Measurements from ENCODE around the gene GNRH2. TPM values are rescaled to one million over a fixed set of nuclear protein-coding genes. Genes with fewer than 3 reads are reported as not detected.

GNRH2 gene
- total RNA-seq, 4 donors from 2014 or later, result 0.83 TPM; not detected in 2

Other genes with a start within 250 kb of the GNRH2 start
- 1 to 10 TPM; 1.5 to 5.1 (median 3.2) TPM for gene CPXM1, start 243.0 kb upstream of the GNRH2 start, total RNA-seq
- not detected for gene C20orf141, start 228.6 kb upstream of the GNRH2 start, total RNA-seq
- 1 to 10 TPM in 1 of 4 donors, not detected in 3; 2.8 TPM for gene TMEM239, start 227.3 kb upstream of the GNRH2 start, total RNA-seq
- 10 to 100 TPM in 3 of 4 donors, 1 to 10 TPM in 1; 8.0 to 31.1 (median 19.4) TPM for gene PCED1A, start 203.0 kb upstream of the GNRH2 start, total RNA-seq
- 10 to 100 TPM; 35.7 to 37.4 (median 36.1) TPM for gene VPS16, start 202.9 kb upstream of the GNRH2 start, total RNA-seq
- gene PTPRA, start 170.1 kb upstream of the GNRH2 start, total RNA-seq, result 10 to 100 TPM; 47.7 to 83.0 (median 73.4) TPM
- gene MRPS26, start 2.4 kb downstream of the GNRH2 start, total RNA-seq, result 10 to 100 TPM; 38.5 to 59.4 (median 53.7) TPM
- 1 to 10 TPM in 1 of 4 donors, not detected in 3; 2.0 TPM for gene OXT, start 28.0 kb downstream of the GNRH2 start, total RNA-seq
- not detected for gene AVP, start 41.1 kb downstream of the GNRH2 start, total RNA-seq
- gene FASTKD5, start 116.2 kb downstream of the GNRH2 start, total RNA-seq, result 10 to 100 TPM; 18.1 to 25.0 (median 20.6) TPM
- gene UBOX5, start 116.2 kb downstream of the GNRH2 start, total RNA-seq, result 10 to 100 TPM; 10.5 to 11.6 (median 10.7) TPM
- gene LZTS3, start 129.9 kb downstream of the GNRH2 start, total RNA-seq, result 1 to 10 TPM; 4.8 to 9.3 (median 6.7) TPM
- gene DDRGK1, start 161.1 kb downstream of the GNRH2 start, total RNA-seq, result 100 to 1,000 TPM in 1 of 4 donors, 10 to 100 TPM in 3; 50.0 to 169 (median 55.6) TPM
- 10 to 100 TPM; 40.5 to 72.4 (median 53.6) TPM for gene ITPA, start 165.9 kb downstream of the GNRH2 start, total RNA-seq
- gene SLC4A11, start 195.6 kb downstream of the GNRH2 start, total RNA-seq, result 10 to 100 TPM in 2 of 4 donors, 1 to 10 TPM in 2; 9.9 to 26.2 (median 15.3) TPM